GM12872 (cell line): Measurements from ENCODE around the gene STK39.

Experiments used
- CTCF ChIP-seq: IDR thresholded peaks from 3 replicates; pipeline ENCODE4 v1.5.1; 2011; ENCODE audit warnings: low read depth, mild to moderate bottlenecking, low read length, moderate library complexity; ENCODE audit not compliant: insufficient read depth

Gene STK39

GRCh38 chr2:168053676-168054075, 193.7 kb downstream of the STK39 start:
- no peak for TF ChIP-seq CTCF

DNA sequence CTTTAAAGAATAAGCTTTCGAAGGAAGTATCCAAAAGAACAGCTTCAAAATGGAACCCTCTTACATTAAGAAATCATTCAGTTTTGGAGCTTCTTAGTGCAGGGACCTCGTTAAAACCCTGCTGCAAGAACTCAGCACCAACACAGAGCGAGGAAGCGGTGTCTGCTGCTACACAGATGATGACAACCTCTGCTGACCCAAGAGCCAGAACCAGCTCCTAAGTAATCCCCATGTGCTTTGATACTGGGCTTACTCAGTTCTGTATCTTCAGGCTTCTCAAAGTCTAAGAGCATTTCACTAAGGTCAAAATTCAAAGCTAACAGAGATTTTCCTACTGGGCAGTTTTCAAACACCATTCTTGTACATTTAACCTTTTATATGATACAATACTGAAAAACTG, 194.6 kb downstream of the STK39 start:
- no peak for TF ChIP-seq CTCF

- no peak for TF ChIP-seq CTCF
Measured at GRCh38 chr2:168050377-168050776, 197.0 kb downstream of the STK39 start.

GRCh38 chr2:168049609-168050008, 197.8 kb downstream of the STK39 start:
- TF ChIP-seq CTCF = no peak

GRCh38 chr2:168047091-168047690, 200.2 kb downstream of the STK39 start:
- no peak for TF ChIP-seq CTCF

DNA sequence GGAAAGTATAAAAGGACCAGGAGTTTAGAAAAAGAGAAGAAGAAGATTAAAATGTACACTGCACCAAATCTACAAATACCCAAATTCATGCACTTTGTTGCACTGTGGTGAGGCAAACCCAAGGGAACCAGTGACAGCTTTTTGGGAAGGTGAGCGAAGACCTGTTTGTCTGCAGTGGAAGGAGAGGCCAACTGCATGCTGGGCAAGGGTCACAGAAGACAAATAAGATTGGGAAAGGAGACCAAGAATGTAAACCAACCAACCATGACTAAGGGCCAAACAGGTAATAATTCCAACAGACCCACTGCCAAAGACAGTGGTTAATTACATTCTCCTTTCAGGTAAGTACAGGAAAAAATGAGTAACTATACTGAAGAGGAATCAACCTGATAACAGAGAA, 202.8 kb downstream of the STK39 start:
- no peak for TF ChIP-seq CTCF

DNA sequence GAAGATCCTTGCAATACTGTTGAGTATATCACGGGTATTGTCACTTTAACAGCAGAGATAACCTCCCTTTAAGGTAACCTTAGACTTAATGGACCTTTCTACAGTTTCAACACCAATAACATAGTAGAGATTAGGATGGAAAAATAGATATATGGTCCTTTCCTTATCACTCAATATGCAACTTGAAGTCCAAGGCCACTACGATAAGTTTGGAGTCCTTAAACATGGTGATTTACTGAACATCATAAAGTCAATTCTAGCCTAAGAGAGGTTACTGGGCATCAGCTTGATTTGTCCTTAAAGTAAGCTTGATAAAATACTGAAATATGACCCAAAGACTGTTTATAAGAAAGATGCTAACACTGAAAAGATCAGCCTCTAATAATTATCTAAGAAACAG, 203.2 kb downstream of the STK39 start:
- no peak for TF ChIP-seq CTCF
